Measurements from ENCODE around the gene CTNNBL1.

Gene CTNNBL1

DNA sequence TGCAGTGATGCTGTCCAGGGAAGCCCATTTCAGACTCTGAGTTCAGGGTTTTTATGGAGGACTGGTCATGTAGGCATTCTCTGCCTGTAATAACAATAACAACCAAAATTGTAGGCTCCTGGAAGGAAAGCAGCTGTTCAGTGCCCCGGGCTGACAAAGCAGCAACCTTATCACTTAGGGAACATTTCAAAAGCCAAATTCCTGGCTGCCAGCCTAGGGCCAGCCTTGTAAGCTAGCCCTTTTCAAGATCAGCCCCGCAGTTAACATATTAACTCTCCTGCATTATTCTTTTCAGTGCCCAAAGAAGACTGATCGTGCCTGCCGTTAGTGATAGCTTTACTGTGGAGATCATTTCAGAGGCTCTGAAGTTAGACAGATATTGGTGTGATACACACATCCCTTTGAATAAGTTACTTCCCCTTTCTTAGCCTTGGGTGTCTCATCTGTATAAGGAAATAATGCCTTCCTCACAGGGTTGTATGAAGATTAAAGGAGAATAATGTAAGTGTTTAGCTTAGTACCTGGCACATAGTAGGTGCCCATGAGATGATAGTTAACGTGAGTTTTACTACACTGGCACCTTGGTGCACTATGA is 44.1 kb downstream of the CTNNBL1 start:
- in situ Hi-C loops (cut with MboI; ENCODE audit: low sequenced_read_pairs), result no loop called here

DNA sequence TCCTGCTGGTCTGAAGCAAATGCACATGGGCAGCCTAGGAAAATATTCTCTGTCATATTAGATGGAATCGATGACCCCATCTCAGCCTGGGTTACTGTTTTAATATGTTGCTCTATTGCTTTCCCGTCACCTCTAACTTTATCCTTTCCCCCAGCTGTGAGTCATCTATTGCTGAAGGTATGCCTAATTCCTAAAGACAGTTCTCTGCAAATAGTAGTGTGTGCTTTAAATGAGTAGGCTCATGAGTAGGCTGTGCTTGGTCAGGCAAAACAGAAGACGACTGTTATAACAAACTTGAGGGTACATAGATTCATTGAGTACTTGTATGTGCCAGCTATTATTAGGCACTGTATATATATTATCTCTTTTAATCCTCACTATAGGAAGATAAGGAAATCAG is 47.2 kb downstream of the CTNNBL1 start:
- in situ Hi-C loops (cut with MboI; ENCODE audit: low sequenced_read_pairs), result no loop called here

DNA sequence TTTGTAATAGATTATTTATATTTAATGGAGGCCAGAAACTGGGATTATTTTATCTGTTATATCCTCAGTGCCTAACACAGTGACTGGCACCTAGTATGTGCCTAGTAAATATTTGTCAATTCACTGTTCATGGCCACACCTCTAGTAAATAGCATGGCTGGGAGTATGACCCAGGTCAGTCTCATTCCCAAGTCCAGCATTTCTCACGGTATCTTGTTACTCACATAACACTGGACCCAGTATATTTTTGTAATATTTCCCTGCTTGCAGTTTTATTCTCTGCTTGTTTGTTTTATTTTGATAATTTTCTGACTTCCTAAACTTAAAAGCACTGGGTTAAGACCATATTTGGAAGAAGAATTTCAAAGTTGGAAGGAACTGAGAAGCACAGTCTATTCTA is 47.7 kb downstream of the CTNNBL1 start:
- in situ Hi-C loops (cut with MboI; ENCODE audit: low sequenced_read_pairs), result no loop called here

DNA sequence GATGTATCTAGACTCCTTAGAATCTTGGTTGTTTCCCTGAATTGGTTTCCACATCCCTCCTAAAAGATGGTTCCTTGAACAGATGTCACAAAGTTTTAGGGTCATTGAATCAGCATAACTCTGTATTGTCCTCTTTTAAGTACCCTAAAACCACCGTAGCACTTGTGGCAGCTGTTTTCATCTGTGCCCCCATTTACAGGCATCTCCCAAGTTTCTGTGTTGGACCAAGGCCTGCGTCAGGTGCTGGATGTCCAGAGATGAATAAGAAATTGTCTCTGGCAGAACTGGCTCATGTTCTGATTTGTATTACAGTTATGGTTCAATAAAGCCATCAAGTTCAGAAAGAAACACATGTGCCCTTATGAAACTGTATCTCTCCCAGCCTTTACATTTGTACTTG is 48.3 kb downstream of the CTNNBL1 start:
- in situ Hi-C loops (cut with MboI; ENCODE audit: low sequenced_read_pairs), result no loop called here

GRCh38 chr20:37744347-37744746 is 50.5 kb downstream of the CTNNBL1 start:
- in situ Hi-C loops (cut with MboI; ENCODE audit: low sequenced_read_pairs), result no loop called here

GRCh38 chr20:37745553-37745952 is 51.7 kb downstream of the CTNNBL1 start:
- in situ Hi-C loops (cut with MboI; ENCODE audit: low sequenced_read_pairs), result no loop called here

- in situ Hi-C loops (cut with MboI; ENCODE audit: low sequenced_read_pairs), result no loop called here
Observed at GRCh38 chr20:37748015-37748414, 54.2 kb downstream of the CTNNBL1 start.

DNA sequence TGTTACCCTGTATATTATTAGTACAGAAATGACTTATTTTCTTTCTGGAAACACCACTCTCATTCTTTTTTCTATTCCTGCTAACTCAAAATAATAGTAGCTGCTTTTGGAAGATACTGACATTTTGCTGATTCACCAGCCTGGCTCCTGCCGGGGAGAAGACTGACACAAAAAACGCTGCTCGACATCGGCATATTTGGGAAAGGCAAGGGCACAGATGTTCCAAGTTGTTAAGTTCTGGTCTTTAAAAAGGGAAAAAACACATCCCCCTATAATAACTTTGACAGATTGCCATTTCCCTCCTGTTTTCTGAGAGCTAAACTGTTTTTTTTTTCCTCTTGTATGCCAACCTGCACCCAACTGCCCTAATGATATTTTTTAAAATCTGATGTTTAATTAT is 55.4 kb downstream of the CTNNBL1 start:
- in situ Hi-C loops (cut with MboI; ENCODE audit: low sequenced_read_pairs), result no loop called here

DNA sequence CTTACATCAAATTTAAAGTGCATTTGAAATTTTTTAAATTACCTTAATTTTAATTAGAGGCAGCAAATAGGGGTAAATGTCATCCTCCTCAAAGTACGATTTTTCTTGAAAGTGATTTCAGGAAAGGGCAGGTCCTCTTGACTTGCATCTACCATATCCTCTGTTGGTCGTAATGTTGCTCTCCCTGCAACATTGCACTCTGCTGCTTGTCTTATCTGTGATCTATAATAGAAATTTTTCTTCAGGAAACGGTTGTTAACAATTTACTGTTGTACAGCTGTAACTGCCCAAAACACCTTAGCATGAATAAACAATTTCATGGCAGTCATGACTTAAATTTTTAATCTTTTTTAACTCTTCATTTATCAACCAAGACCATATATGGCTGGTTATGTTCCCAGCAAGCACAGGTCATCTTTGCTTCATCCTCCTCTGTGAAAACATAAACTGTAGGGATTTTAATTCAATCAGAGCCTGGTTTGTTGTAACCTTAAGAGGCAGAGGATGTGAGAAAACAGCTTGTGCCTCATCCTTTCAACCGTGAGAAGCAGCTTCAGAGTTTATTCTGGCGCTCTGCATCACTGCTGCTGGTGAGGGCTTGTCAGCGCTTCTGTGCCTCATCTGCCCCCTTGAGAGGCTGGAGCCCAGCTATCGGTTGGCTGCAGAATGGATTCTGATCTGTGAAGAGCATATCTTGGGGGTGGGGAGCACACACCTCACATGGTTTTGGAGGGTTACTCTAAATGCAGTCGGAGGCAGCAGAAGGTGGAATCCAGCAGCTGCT is 56.0 kb downstream of the CTNNBL1 start:
- in situ Hi-C loops (cut with MboI; ENCODE audit: low sequenced_read_pairs), result no loop called here

- in situ Hi-C loops (cut with MboI; ENCODE audit: low sequenced_read_pairs), result no loop called here
Observed at GRCh38 chr20:37755665-37756064, 61.8 kb downstream of the CTNNBL1 start.

DNA sequence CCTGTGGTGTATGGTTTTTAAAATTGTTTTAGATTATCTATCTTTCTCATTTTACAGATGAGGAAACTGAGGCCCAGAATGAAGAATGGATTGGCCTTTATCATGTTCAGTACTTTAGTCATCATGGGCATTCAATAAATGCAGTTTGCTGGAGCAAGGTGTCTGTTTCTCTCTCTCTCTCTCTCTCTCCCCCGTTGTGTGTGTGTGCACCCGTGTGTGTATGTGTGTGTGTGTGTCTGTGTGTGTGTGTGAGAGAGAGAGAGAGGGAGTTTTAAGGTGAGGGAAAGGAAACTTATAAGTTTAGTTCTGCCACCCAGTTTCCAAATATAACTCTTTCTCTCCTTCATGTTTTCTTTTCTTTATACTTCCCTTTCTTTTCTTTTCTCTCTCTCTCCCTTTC is 62.4 kb downstream of the CTNNBL1 start:
- in situ Hi-C loops (cut with MboI; ENCODE audit: low sequenced_read_pairs), result no loop called here

- in situ Hi-C loops (cut with MboI; ENCODE audit: low sequenced_read_pairs), result no loop called here
Observed at GRCh38 chr20:37757550-37757949, 63.7 kb downstream of the CTNNBL1 start.

DNA sequence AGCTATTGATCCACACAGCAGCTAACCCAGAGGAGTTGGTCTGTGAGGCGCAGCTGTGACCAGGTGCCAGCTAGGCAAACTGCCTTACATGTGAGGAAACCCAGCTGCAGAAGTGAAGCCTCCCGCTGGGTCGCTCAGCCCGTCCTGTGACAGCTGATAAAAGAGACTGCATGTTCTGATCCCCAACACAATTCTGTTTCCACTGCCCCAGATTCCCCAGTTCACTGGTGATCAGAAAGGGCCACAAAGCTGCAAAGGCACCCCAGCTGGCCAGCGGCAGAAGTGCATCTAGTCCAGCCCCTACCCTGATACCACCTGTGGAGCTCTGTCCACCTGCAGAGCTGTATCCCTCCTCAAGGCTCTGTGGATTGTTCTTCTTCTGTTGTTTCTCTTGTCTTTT is 64.5 kb downstream of the CTNNBL1 start:
- in situ Hi-C loops (cut with MboI; ENCODE audit: low sequenced_read_pairs), result no loop called here

GRCh38 chr20:37759052-37759553 is 65.3 kb downstream of the CTNNBL1 start:
- in situ Hi-C loops (cut with MboI; ENCODE audit: low sequenced_read_pairs), result no loop called here

DNA sequence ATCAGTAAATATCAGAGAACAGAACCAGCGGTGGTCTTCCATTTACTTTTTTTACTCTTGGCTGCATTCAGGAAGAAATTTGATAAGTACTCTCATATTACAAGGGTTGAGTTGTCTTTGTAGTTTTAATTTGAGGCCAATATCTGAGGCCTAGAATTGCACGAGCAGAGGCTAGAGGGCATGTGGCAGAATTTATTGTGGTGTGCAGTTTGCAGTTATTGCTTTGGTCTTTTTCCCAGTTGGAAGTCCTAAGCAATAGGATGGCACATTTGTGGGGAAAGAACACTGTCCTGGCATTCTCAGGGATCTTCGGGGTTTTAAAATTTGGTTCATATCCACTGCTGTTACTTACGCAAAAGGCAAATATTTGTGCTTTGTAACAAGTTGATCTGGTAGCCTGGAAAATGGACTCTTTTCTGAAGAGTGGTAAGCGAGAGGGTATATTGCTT is 66.0 kb downstream of the CTNNBL1 start:
- in situ Hi-C loops (cut with MboI; ENCODE audit: low sequenced_read_pairs), result no loop called here

GRCh38 chr20:37760322-37760721 is 66.5 kb downstream of the CTNNBL1 start:
- in situ Hi-C loops (cut with MboI; ENCODE audit: low sequenced_read_pairs), result no loop called here

GRCh38 chr20:37762716-37763485 is 69.1 kb downstream of the CTNNBL1 start:
- in situ Hi-C loops (cut with MboI; ENCODE audit: low sequenced_read_pairs), result no loop called here

GRCh38 chr20:37764333-37764935 is 70.6 kb downstream of the CTNNBL1 start:
- in situ Hi-C loops (cut with MboI; ENCODE audit: low sequenced_read_pairs), result no loop called here

DNA sequence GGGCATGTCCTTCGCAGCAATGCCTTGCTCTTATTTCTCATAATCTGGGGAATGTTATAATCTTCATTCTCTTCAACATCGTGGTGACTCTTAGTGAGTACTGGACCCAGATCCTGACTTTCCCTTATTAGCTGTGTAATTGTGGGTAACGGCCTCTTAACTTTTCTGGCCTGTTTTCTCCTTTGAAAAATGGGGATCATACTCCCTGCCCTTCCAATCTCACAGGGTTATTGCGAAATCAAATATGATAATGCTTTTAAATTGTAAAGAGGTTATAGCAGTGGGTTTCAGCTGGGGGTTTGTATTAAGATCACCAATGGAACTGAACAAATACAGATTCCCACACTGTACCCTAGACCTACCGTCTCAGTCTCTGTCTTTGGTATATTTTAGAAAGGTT is 77.1 kb downstream of the CTNNBL1 start:
- in situ Hi-C loops (cut with MboI; ENCODE audit: low sequenced_read_pairs), result no loop called here

- in situ Hi-C loops (cut with MboI; ENCODE audit: low sequenced_read_pairs), result no loop called here
Observed at GRCh38 chr20:37773291-37773826, 79.5 kb downstream of the CTNNBL1 start.

DNA sequence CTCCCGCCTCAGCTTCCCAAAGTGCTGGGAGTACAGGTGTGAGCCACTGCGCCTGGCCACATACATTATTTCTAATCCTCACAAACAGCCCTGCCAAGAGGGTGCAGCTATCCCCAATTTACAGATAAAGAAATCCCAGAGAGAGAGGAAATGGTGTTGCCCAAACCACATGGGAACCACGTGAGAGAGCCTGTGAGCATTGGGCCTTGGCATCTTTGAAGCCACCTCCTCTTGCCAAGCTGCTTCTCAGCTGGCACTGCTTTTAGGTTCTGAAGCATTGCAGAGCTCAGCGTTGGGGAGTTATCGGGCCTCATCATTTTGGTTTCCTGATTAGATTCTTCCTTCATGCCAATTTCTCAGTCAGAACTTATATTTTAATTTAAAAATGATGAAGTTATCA is 80.3 kb downstream of the CTNNBL1 start:
- in situ Hi-C loops (cut with MboI; ENCODE audit: low sequenced_read_pairs), result no loop called here

Data from HL-60/S4 treated with retinoic acid at 250 ng/mL for 4 days and 3 days (cell line).